ENCODE results near the gene SMPD3.

SMPD3 gene

DNA sequence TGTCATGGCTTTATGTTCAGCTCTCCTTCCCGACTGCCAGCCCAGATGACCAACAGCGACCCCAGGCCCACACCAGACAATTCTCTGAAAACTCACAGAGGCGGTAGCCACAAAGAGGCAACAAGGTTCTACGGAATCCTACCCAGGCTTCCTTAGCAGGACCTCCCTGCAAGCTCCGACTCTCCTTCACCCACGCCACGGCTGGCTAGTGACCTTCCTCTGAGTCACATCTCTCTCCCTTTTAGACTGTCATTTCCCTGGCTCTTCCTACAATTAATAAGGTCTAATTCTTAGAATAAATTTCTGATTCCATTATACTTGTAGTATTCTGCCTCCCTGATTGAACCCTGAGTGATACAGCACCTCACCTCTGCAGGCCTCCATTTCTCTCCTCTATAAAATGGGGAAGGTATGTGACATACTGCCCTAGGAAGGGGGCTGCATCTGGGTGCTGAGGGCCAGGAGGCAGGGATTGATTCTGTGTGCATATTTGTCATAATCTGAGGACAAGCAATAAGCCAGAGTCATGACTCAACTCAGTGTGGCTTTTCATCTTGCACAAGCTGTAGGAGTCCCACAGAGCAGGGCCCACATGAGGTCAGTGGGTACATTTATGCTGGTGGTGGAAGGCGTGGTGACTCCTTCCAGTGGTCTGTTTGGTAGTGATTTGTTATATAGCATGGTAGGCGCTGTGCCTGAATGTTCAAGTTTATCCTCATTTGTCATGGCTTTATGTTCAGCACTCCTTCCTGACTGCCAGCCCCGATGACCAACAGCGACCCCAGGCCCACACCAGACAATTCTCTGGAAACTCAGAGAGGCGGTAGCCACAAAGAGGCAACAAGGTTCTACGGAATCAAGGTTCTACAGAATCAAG, 46.2 kb downstream of the SMPD3 start:
- DNase-seq: no peak

GRCh38 chr16:68400924-68401460, 47.3 kb downstream of the SMPD3 start:
- no peak for DNase-seq

- no peak for DNase-seq
Observed at GRCh38 chr16:68400083-68400923, 48.0 kb downstream of the SMPD3 start.

GRCh38 chr16:68399456-68399855, 48.9 kb downstream of the SMPD3 start:
- no peak for DNase-seq

- no peak for DNase-seq
Observed at GRCh38 chr16:68397710-68398201, 50.6 kb downstream of the SMPD3 start.

DNA sequence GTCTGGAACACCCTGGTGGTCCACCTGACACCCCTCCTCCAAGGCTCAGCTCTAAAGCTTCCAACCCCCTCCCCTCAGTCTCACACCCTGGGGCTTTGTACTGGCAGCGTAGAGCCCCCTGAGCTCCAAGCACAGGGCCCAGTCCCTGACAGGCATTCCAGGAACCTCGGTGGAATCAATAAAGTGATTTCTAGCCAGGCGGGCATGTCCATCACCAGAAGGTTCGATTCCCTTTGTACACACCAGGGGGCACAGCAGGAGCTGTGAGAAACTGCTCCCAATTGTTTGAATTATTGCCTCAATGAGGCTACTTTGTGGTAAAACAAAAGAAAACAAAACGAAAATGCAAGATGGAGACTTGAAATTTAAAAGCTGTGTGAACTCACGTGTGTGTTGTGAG, 51.8 kb downstream of the SMPD3 start:
- peak; percentile 70 for DNase-seq

DNA sequence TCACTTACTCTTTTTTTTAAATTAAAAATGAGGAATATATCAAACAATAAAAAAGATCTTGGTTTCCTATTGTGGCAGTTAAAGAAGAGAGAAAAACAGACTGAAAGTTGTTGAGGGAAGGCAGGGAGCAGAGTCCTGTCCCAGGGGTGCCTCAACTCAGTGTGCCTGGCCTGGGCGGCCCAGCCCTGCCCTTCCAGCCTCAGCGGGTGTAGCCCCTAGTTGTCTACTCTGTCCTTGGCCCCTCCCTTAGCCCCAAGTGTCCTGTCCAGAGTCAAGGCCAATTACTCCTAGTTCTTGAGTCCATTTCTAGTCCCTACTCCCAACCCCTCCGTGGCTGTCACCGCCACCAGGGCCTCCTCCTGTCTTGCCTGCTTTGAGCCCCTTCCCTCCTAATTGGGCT, 52.5 kb downstream of the SMPD3 start:
- DNase-seq: no peak

DNA sequence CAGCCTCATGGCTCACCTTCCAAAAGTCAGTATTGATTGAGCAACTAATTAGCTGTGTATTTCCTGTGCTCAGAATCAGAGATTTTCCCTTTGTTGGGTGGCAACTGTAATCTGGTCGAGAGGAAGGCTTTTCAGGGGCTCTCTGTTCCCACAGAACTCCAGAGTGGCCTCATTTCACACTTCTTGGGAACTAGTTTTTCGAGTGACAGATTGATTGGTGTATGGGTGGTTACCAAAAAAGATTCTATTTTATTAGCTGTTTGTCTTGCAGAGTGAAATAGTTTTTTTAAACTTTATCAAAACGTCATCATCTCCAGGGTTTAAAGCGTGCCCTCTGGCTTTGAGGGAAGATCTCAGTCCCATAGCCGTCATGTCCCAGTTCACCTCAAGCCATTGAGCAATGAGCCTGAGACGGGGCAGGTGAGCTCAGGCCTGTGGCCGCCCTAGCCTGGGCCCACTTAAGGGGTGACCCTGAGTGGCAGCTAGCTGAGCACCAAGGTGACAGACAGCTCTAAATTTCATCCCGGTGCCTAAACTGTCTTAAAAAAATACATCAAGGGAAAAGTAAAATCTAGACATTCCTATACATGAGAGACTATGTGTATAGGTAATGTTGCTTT, 53.0 kb downstream of the SMPD3 start:
- no peak for DNase-seq

DNA sequence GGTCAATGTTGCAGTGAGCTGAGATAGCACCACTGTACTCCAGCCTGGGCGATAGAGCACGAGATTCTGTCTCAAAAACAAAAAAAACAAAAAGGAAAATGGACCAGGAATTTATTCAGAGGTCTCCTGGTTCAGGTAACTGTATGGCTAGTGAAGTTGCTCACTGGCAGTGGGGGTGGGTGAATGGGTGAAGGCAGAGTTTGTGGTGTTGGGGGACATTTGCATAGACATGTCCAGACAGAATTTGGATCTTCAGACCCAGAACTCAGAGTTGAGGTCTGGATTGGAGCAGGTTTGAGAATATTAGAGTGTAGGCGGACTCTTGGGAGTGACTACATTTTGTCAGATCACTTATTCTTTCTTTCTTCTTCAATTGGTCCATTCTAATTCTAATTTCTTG, 55.0 kb downstream of the SMPD3 start:
- no peak for DNase-seq

GRCh38 chr16:68389750-68390371, 58.4 kb downstream of the SMPD3 start:
- DNase-seq: no peak

GRCh38 chr16:68389006-68389405, 59.3 kb downstream of the SMPD3 start:
- DNase-seq: no peak

DNA sequence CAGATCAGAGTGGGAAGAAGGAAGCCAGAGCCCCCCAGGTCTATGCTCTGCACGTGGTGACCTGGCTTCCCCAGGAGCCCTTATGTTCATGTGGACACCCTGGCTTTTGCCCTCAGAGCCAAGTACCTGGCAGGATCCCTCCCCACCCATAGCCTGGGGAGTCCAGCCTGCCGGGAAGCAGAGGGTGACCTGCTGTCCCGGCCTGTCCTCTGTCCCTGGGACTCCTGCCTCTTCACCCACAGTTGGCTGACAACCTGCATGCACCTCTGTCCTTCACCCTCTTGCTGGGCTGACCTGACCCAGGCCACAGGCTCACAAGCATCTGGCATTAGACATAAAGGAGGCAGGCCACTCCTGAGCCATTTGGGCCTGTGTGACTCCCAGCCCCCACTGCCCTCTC, 60.2 kb downstream of the SMPD3 start:
- DNase-seq: no peak

GRCh38 chr16:68387301-68387700, 61.0 kb downstream of the SMPD3 start:
- no peak for DNase-seq

- DNase-seq: no peak
Observed at GRCh38 chr16:68386628-68387027, 61.7 kb downstream of the SMPD3 start.

GRCh38 chr16:68385371-68385770, 62.9 kb downstream of the SMPD3 start:
- no peak for DNase-seq

DNA sequence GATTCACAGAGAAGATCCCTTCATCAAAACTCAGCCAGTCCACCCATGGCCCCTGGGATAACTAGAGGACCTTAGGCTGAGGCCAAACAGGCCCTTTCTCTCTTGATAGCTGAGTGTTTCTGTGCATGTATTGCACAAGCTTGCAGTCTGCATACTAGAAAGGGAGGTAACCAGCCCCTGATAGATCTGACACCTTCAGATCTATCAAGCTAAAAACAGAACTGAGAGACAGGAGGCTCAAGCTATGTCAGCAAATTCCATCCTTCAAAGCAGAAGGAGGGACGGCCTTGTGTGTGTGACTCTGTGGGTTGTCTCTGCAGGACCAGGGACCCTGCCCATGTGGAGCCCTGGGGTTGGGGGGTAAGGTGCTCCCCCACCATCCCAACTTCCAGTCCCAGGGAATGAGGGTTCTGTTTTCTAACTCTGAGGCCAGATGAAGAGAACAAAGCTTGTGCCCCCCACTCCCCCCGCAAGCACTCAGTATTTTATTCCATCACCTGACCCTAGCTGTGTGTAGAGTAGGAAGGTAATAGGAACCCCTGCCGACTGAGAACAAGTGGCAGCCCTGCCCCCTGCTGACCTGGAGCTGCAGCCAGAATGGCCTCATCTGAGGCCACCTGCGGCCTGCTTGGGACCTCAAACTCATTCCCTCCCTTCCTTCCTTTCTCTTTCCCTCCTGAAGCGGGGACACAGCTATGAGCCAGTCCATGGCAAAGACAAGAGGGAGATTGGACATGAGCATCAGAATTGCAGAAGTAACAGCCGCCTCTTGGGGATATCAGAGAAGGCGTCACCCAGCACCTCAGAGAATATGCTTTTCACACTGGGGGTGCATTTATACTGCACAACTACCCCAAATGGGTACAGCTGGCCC, 63.8 kb downstream of the SMPD3 start:
- no peak for DNase-seq

GRCh38 chr16:68383858-68384257, 64.5 kb downstream of the SMPD3 start:
- no peak for DNase-seq

- no peak for DNase-seq
Observed at GRCh38 chr16:68382296-68382718, 66.0 kb downstream of the SMPD3 start.

DNA sequence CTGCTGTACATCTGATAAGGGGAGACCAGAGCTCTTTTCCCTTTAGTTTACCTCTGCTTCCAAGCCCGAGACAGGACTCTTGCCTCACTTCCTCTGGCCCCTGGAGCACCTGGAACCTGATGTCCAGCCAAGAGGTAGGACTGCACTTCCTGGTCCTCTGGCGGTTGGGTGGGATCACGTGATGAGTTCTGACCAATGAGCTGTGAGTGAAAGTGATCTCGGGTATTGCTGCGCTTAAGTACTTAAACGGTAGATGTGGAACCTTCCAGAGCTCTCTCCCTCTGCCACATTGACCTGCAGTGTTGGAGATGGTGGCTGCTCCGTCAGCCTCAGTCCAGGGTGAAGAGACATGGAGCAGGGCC, 67.0 kb downstream of the SMPD3 start:
- no peak for DNase-seq

DNA sequence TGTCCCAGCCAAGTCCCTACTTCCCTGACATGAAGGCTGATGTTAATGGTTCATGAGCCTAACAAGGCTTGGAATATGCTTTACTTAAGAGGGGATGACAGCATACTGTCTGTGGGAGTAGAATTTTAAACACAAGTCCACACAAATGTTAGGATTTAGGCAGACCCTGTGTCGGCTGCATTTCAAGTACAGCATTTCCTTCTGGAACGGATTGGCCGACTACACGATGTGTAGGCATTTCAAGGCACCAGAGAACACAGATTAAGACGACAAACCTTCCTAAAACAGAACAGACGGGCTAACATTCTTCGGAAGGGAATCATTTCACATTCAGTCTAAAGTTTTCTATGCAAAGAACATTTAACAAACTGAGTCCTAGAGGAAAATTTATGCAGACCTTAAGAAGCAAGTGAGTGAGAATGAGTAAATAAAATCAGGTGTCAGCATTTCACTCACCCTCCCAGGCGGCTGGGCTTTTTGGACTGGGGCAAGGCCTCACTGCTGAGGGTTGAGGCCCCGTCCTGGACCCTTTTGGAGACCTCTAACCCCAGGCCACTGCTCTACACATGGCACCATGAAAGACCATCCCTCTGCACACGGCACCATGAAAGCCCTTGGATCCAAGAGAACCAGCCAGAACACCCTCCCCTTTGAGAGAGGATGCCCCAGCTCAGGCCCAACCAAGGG, 67.5 kb downstream of the SMPD3 start:
- DNase-seq: no peak

- no peak for DNase-seq
Observed at GRCh38 chr16:68380348-68380670, 68.0 kb downstream of the SMPD3 start.
